Nephron progenitor cell (in vitro differentiated cells): ENCODE data around the gene RFX1.

ENCODE experiments used
- DNase-seq: peaks from one replicate; pipeline ENCODE4 v3.0.0; 2021
- H3K27ac Mint-ChIP-seq: 2 replicates; pipeline ENCODE4 v1.8.0; 2021; ENCODE audit warnings: mild to moderate bottlenecking, moderate library complexity, mixed read lengths
- H3K27me3 Mint-ChIP-seq: 2 replicates; pipeline ENCODE4 v1.8.0; 2021; ENCODE audit warnings: mild to moderate bottlenecking, low read depth, mixed read lengths; ENCODE audit not compliant: poor library complexity
- H3K36me3 Mint-ChIP-seq: 2 replicates; pipeline ENCODE4 v1.8.0; 2021; ENCODE audit warnings: low read depth, mixed read lengths
- H3K4me1 Mint-ChIP-seq: 2 replicates; pipeline ENCODE4 v1.8.0; 2021; ENCODE audit warnings: mixed read lengths
- H3K4me3 Mint-ChIP-seq: 2 replicates; pipeline ENCODE4 v1.8.0; 2021; ENCODE audit warnings: mild to moderate bottlenecking, moderate library complexity, mixed read lengths
- H3K9me3 Mint-ChIP-seq: 2 replicates; pipeline ENCODE4 v1.8.0; 2021; ENCODE audit warnings: mild to moderate bottlenecking, moderate library complexity, mixed read lengths
- TF ChIP-seq, protein P1 (sequence below): fragments of 200-600 bp; sonication (generic); IDR thresholded peaks from 2 replicates; pipeline ENCODE4 v1.5.0; 2021; ENCODE audit warnings: antibody characterized with exemption

Gene RFX1

DNA sequence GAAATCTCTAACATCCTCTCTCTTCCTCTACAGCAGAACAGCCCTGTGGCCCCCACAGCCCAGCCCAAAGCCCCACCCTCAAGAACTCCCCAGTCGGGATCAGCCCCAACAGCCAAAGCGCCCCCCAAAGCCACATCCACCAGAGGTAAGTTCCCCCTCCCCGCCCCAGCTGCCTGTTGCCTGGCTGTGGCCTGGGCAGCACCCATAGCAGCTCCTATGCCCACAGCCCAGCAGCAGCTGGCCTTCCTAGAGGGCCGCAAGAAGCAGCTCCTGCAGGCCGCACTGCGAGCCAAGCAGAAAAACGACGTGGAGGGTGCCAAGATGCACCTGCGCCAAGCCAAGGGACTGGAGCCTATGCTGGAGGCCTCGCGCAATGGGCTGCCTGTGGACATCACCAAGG lies 85.6 kb downstream of the RFX1 start:
- Mint-ChIP-seq H3K36me3 (peaks cover 58% of the 10 kb centered on the region), H3K27ac (no peak overlapping the region), H3K4me1 (no peaks in the 10 kb centered on the region), H3K4me3 (no peak overlapping the region), H3K9me3 (peaks cover 13% of the 10 kb centered on the region), H3K27me3 (no peaks in the 10 kb centered on the region)
- TF ChIP-seq, protein P1, sequence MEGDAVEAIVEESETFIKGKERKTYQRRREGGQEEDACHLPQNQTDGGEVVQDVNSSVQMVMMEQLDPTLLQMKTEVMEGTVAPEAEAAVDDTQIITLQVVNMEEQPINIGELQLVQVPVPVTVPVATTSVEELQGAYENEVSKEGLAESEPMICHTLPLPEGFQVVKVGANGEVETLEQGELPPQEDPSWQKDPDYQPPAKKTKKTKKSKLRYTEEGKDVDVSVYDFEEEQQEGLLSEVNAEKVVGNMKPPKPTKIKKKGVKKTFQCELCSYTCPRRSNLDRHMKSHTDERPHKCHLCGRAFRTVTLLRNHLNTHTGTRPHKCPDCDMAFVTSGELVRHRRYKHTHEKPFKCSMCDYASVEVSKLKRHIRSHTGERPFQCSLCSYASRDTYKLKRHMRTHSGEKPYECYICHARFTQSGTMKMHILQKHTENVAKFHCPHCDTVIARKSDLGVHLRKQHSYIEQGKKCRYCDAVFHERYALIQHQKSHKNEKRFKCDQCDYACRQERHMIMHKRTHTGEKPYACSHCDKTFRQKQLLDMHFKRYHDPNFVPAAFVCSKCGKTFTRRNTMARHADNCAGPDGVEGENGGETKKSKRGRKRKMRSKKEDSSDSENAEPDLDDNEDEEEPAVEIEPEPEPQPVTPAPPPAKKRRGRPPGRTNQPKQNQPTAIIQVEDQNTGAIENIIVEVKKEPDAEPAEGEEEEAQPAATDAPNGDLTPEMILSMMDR = no peak
- DNase-seq = no peak

DNA sequence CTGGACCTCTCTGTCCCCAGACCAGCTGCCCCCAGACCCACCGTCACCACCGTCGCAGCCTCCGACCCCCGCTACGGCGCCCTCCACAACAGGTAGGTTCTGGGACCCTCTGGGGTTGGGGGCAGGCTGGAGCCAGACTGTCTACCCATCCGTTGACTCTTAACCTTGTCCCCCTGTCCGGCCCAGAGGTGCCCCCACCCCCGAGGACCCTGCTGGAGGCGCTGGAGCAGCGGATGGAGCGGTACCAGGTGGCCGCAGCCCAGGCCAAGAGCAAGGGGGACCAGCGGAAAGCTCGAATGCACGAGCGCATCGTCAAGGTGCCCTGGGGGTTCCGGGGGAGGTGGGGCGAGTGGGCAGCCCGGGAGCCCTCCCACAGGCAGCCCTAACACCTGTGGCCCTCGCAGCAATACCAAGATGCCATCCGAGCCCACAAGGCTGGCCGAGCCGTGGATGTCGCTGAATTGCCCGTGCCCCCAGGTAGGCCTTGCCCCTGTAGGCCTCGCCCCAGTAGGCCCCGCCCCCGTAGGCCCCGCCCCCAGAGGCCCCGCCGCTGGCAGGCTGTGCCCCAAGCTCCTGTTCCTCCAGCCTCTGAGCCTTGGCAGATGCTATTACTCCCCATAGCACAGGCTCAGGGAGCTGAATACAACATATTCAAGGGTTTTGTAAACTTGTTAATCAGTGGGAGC lies 87.3 kb downstream of the RFX1 start:
- no peaks in the 10 kb centered on the region for H3K4me1 Mint-ChIP-seq
- H3K27ac Mint-ChIP-seq = no peak overlapping the region
- peaks cover 48% of the 10 kb centered on the region for H3K36me3 Mint-ChIP-seq
- H3K27me3 Mint-ChIP-seq = peaks cover 3% of the 10 kb centered on the region
- no peak overlapping the region for H3K4me3 Mint-ChIP-seq
- TF ChIP-seq, protein P1 = no peak
- peaks cover 13% of the 10 kb centered on the region for H3K9me3 Mint-ChIP-seq
- no peak for DNase-seq

DNA sequence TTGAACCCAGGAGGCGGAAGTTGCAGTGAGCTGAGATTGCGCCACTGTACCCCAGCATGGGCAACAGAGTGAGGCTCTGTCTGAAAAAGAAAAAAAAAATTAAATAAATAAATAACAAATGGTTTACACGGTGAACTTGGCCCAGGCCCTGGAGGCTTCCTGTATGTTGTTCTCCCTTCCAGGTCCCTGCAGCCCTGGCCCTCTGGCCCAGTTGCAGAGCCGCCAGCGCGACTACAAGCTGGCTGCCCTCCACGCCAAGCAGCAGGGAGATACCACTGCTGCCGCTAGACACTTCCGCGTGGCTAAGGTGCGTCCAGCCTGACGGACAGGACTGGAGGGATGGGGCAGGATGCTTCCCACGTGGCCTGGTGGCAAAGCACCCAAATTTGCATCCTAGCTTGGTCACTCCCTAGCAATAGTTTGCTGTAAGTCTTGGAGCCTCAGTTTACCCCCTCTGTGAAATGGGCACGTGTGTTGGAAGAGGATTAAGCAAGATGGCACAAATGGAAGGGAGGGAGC lies 88.2 kb downstream of the RFX1 start:
- peaks cover 3% of the 10 kb centered on the region for H3K27me3 Mint-ChIP-seq
- H3K4me1 Mint-ChIP-seq = no peaks in the 10 kb centered on the region
- H3K4me3 Mint-ChIP-seq = no peak overlapping the region
- no peak overlapping the region for H3K27ac Mint-ChIP-seq
- TF ChIP-seq, protein P1 = no peak
- peaks cover 13% of the 10 kb centered on the region for H3K9me3 Mint-ChIP-seq
- no peak for DNase-seq
- H3K36me3 Mint-ChIP-seq = peaks cover 46% of the 10 kb centered on the region

DNA sequence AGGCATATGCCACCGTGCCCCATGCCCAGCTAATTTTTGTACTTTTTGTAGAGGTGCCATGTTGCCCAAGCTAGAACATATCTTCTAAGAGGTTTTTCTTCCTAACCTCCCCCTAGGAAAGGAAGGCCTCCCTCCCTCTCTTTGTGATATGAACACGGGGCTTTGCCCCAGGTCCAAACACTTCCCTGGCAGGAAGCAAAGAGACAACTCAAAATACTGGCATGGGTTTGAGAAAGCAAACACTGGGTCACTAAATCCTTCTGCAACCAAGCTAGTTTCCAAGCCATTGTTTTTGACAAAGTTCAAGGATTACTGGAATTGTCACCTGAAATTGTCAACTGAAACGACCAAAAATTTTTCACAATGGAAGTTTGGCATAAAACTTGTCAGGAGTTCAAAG lies 91.3 kb downstream of the RFX1 start:
- Mint-ChIP-seq H3K27ac (no peak overlapping the region), H3K4me1 (no peaks in the 10 kb centered on the region), H3K4me3 (no peak overlapping the region), H3K9me3 (no peaks in the 10 kb centered on the region), H3K27me3 (peaks cover 3% of the 10 kb centered on the region), H3K36me3 (peaks cover 23% of the 10 kb centered on the region)
- TF ChIP-seq, protein P1 = no peak
- no peak for DNase-seq

DNA sequence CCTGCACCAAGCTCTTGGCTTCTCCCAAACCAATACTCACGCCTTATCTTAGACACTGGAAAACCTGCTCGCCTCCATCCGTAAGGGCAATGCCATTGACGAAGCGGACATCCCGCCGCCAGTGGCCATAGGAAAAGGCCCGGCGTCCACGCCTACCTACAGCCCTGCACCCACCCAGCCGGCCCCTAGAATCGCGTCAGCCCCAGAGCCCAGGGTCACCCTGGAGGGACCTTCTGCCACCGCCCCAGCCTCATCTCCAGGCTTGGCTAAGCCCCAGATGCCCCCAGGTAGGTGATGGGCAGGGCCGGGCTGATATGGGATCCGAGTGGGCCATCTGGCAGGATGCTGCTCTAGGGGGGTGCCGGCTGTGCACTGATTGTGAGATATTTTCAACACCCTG lies 92.8 kb downstream of the RFX1 start:
- peaks cover 20% of the 10 kb centered on the region for H3K36me3 Mint-ChIP-seq

More for the DNA sequence above, 92.8 kb downstream of the RFX1 start:
- H3K27ac Mint-ChIP-seq = no peak overlapping the region
- H3K4me3 Mint-ChIP-seq = no peak overlapping the region
- TF ChIP-seq, protein P1 = no peak
- no peaks in the 10 kb centered on the region for H3K4me1 Mint-ChIP-seq
- peaks cover 3% of the 10 kb centered on the region for H3K27me3 Mint-ChIP-seq
- H3K9me3 Mint-ChIP-seq = no peaks in the 10 kb centered on the region
- DNase-seq = no peak
